Neural progenitor cell (in vitro differentiated cells): Measurements from ENCODE around the gene FYCO1.

Source experiments
- CTCF ChIP-seq: fragments of 200-600 bp; sonication (generic); IDR thresholded peaks from 2 replicates; pipeline ENCODE4 v1.5.1; 2017; ENCODE audit warnings: antibody characterized with exemption, mild to moderate bottlenecking
- EZH2 ChIP-seq: fragments of 200-600 bp; sonication (generic); IDR thresholded peaks from 2 replicates; pipeline ENCODE4 v1.6.1; 2017; ENCODE audit warnings: antibody characterized with exemption, mild to moderate bottlenecking, moderate library complexity

- no peak for TF ChIP-seq CTCF
- TF ChIP-seq EZH2 = no peak
Observed at GRCh38 chr3:45976191-45977091, 19.2 kb downstream of the FYCO1 start.
